ENCODE measurements around the gene CHST9.
"Not testable (repeated sequence)": the region's sequence is repeated elsewhere in the genome, so short reads cannot be mapped to it uniquely, and the experiment has no call there.

CHST9 gene

DNA sequence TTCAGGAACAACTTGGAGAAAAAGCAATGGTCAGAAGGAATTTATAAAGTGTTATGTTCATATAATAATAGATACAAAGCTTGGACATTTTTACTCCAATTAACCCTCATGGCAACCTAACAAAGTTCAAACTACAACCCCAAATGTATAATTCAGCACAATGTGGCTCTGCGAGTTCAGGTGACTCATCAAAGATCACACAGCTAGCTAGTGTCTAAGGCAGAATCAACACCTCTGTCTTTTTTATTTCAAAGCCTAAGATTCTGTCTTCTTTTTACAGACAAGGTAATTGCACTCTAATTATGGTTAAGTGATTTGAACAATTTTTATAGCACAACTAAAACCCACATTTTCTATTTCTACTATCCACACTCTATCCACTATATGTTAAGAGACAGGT is 90.5 kb downstream of the CHST9 start:
- DNase-seq (ENCODE audit: low read depth in 1 of 2, low spot score in 1 of 2) = no peak

DNA sequence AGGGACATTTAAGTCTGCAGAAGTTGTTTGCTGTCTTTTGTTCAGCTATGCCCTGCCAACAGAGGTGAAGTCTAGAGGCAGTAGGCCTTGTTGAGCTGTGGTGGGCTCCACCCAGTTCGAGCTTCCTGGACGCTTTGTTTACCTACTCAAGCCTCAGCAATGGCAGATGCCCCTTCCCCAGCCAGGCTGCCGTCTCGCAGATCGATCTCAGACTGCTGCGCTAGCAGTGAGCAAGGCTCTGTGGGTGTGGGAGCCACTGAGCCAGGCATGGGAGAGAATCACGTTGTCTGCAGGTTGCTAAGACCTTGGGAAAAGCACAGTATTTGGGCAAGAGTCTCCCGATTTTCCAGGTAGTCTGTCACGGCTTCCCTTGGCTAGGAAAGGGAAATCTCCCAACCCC is 91.8 kb downstream of the CHST9 start:
- not testable (repeated sequence) for DNase-seq (ENCODE audit: low read depth in 1 of 2, low spot score in 1 of 2)

DNA sequence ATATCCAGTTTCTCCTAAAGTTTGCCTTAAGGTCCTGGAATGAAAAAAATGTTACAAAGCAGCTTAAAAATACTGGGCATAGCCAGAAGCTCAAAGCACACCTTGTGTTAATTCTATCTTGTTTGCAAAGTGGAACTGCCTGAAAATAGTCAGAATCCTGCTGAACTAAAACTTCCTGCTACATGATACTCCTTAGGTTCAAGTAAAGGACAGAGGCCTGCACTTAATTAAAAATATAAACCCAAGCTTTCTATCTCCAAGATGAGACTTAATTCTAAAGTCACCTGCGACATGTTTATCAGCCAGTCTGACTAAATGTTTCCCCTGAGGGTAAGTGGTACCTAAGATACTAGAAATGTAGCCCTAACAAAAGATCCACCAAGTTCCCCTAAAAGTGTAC is 103.4 kb downstream of the CHST9 start:
- DNase-seq (ENCODE audit: low read depth in 1 of 2, low spot score in 1 of 2) = no peak

DNA sequence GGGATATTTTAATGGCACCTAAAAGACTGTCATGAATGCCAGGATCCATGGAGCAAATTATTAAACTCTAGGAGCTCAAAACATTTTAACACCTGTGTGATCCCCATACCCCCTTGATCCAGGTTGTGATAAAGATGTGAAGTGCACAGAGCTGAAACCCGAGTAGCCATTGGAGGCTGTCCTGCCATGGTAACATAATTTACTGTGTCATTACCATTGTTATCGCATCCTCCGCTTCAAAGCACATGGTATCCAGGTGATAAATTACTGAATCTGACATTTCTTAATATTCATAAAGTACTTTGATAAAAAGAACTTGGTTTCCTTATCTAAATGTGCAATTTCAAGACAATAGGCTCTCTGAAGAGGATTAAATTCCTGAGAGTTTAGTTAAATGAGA is 109.3 kb downstream of the CHST9 start:
- no peak for DNase-seq (ENCODE audit: low read depth in 1 of 2, low spot score in 1 of 2)

DNA sequence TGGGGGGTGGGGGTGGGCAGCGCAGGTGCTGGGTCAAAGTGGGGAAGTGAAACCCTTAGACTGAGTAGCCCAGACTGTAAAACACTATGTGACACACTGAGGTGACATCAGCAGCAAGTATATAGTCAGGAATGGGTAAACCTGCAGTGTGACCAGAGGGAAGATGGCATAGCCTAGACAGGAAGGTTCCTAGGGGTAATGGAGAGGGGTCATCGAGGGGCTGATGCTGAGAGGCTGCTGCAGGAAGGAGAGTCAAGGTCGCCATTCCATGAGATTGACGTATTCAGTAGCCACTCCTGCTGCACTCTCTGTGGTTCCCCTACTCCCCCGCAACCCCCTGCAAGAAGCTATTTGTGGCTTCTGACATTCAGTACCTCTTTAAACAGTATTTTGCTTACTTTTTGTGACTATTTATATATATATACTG is 111.7 kb downstream of the CHST9 start:
- DNase-seq (ENCODE audit: low read depth in 1 of 2, low spot score in 1 of 2) = no peak

DNA sequence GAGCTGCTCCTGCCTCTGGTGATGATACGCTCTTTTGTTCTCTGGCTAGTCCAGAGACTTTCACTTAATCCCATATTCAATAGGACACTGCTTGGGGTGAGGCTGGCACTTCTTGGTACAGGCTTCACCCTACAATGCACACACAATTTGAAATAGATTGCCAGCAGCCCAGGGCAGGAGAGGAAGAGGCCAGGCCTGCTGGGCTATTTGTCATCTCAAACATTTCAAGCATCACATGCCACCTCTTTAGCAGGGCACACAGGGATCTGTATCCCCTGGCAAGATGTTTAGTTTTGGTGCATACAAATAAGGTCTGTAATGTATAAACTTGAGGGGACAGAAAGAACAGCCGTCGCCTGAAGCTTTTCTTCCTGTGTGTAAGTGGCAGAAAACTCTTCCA is 120.4 kb downstream of the CHST9 start:
- DNase-seq (ENCODE audit: low read depth in 1 of 2, low spot score in 1 of 2) = no peak

DNA sequence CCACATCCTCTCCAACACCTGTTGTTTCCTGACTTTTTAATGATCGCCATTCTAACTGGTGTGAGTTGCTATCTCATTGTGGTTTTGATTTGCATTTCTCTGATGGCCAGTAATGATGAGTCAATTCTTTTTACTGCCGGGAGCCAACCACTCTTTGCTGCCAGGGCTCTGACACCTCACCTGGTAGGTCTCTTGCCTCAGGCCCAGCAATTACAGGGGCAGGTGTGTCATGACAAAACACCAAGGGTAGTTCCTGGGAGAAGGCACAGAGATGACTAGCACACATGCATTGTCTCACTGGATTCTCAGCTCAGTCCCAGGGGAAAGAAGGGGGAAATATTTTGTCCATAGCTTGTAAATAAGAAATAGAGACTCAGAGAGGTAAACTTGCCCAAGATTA is 122.3 kb downstream of the CHST9 start:
- no peak for DNase-seq (ENCODE audit: low read depth in 1 of 2, low spot score in 1 of 2)

DNA sequence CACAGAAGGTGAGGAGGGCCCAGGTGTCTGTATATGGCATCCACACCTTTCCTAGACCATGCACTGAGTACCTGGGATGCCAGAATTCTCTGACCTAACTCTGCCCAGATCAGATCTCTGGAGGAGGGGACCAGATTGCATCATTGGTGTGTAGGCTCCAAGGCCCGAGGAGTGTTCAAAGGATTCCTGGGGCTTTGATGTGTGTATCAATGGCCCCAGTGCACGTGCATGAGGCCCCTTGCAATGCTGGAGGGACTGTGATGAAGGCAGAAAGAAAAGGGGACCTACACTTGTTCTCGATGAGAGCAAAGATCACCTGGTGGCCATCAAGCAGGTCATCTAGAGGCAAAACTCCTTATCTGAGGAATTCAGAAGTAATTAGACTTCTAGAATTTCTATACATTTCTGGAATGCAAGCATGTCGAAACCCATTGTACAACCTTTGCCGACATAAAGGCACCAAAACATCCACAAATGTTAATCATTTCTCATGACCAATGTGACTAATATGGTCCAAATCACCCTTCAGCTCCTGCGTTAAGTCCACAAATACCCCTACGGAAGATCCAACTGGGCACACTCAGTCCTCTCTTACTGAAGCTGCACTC is 123.5 kb downstream of the CHST9 start:
- no peak for DNase-seq (ENCODE audit: low read depth in 1 of 2, low spot score in 1 of 2)

DNA sequence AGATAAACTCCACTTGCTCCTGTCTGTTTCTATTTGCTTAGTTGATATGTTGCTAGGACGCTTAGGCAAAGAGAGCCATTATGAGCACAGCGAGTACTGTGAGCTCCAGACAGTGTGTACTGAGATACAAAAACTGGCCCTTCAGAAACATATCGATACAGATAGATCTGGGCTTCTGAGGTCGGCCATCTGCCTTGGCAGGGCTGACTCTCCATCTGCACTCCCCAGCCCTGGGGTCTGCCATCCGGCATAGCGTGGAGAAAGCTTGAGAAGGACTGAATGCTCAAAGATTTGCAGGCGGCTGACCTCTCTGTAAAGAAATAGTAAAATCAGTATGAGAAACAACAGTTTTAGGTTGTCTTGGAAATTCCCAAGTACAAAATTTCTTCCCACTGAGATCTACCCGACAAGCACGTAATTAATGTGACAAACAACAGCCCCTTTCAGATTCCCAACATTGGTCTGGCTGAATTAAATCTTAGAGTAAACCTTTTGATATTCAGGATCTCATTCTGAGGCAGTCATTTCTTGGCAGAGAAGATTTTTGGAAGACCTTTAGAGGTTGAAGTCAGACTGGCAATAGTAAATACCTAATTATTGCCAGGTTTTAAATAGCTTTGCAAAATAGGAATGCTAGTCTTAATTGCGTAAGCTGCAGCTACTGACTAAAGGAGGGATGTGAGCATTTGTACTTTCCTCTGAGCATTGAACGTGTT is 127.4 kb downstream of the CHST9 start:
- DNase-seq (ENCODE audit: low read depth in 1 of 2, low spot score in 1 of 2) = no peak

DNA sequence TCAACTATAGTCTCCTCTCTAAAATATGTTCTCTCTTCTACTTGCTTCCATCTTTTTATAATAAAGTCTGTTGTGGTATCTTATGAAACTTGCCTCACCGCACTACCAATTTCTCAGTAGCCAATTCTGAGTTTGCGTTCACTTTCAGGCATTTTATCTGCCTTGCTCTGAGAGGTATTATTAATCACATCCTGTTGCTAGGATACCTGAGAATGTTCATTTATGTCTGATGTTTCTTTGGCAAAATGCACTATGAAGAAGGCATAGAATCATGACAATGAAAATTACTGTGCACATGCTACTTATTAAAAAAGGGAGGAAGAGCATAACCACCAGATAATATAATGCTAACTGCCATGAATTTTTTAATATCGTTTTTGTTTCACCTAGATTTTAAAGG is 130.2 kb downstream of the CHST9 start:
- no peak for DNase-seq (ENCODE audit: low read depth in 1 of 2, low spot score in 1 of 2)

DNA sequence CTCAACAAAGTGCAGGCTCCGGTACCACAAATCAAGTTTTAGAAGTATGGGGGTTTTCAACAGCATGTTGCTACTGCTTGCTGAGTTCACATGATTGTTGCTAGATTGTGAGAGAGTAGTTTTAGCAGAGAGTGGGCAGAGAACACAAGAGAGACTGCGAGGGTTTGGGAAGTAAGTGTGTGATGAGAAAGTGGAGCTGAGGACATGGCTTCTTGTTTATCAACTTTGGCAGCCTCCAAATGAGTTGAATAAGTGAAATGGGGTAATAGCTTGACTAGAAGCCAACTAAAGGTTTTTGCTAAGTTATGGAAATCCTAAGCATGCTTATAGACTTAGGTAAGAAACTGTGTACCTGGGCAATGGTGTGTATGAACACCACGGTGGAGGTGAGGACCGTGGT is 135.1 kb downstream of the CHST9 start:
- no peak for DNase-seq (ENCODE audit: low read depth in 1 of 2, low spot score in 1 of 2)

DNA sequence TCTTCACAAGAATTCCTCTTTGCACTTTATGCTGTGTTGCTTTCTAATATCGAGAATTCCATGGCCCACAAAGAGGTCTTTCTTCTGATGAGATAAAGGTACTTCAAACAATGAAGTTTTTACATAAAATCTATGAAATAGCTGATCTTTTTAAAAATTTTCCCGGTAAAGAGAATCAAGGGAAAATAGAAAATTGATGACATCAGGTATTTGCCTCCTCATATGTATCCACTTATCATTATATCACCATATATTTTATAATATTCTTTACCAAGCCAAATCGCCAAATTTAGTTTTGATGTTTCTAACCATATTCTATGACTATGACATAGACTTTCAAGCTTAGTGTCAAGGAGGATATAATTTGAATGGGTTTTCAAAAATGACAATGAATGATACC is 139.8 kb downstream of the CHST9 start:
- no peak for DNase-seq (ENCODE audit: low read depth in 1 of 2, low spot score in 1 of 2)

DNA sequence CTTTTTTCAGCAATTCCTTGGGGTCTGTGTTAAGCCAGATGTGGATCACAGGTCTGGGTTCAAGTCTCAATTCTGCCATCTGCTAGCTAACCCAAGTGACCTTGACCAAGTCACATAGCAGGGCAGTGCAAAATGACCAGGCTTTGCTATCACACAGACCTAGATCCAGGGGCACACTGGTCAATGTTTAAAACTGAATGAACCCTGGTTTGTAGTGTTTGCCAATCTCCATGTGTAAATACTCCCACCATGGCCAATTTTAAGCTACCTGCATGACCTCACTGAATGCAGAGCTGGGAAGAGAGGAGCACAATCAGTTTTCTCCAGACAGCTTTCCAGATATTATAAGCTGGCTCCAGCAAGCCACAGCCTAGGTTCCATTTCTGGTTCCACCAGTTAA is 142.9 kb downstream of the CHST9 start:
- DNase-seq (ENCODE audit: low read depth in 1 of 2, low spot score in 1 of 2) = no peak

DNA sequence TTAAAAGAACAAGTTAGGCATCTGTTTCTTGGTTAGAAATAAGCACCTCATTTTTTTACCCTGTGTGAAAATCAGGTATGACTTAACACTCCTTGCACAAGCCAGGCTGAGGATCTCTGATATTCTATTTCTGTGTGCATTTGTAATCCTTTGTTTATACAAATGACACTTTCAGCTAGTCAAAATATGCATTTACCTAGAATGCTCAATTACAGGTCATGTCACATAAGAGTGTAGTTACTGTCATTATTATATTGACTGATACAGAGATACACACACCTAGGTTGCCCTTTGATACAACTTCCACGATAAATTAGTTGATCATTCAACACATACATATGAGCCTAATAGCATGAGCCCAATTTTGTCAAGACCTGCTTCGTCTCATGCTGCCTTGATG is 144.3 kb downstream of the CHST9 start:
- no peak for DNase-seq (ENCODE audit: low read depth in 1 of 2, low spot score in 1 of 2)

DNA sequence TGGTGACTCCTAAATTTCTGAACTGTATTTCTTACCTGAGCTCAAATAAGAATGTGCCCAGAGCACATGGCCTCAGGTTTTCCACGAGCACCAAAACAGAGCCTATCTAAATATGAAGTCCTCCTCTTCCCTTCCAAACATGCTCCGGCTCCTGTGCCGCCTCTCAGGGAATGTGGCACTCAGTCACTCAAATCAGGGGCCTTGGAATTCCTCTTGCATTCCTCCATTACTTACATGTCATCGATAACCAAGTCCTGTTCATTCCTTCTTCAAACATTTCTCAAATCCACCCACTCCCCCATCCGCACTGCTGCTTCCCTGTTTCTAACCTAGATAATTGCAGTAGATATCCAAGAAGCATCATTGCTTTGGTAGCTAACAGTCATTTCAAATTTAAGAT is 151.4 kb downstream of the CHST9 start:
- DNase-seq (ENCODE audit: low read depth in 1 of 2, low spot score in 1 of 2) = no peak

DNA sequence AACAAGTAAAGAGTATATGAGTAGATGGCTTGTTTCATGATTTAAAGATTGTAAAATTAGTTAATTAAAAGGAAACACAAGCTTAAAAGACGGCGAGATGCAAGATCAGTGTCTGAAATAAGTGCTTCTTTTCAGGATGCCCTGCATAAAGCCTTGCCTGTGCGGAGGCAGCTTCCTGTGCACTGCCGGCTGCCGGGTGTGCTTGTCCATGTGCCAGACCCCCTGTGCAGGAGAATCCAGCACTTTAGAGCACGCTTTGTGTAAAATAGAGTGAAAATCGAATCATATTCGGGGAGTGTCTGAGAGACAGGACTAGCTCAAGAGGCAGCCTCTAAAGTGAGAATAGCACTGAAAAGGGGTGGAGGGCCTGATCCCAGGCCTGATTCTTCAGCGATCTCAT is 154.7 kb downstream of the CHST9 start:
- no peak for DNase-seq (ENCODE audit: low read depth in 1 of 2, low spot score in 1 of 2)

DNA sequence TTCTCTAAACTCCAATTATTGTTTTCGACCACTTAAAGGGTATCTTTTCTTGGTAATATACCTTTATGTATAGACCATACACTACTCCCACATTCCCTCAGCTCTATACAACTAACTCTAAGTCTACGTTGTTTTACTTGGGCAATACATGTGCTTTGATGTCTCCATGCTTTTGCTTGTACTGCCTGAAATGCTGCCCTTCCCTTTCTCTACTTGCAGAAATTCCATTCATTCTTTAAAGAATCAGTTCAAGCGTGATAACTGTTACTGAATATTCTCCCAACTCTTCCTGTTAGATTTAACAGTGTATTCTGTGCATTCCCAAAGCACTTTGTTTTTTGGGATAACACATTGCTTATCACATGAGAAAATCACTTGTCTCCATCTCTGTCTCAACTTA is 162.6 kb downstream of the CHST9 start:
- no peak for DNase-seq (ENCODE audit: low read depth in 1 of 2, low spot score in 1 of 2)

DNA sequence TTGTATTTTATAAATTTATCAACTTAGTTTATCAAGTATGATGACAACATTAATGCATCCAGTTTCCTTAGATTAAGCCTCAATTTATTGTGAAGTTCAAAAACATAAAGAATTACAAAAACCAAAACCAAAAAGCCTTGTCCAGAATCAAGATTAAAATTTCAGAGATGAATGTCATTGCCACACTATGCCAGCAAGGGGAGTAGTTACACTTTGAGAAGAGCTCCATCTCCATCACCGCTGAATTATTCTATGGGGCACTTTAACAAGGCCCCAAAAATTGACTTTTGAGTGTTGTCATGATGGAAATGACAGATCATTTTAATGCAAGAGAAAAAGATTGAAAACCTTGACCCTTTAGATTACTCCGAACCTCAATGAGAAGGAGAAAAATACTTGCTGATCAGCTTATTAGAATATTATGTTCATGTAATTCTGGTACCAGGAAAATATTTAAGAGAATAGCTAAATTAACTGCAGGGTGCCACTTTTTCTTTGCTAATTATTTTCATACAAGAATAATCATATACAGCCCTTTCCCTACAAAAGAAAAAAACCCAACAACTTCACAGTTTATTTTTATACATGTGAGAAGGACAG is 167.1 kb downstream of the CHST9 start:
- DNase-seq (ENCODE audit: low read depth in 1 of 2, low spot score in 1 of 2) = no peak

DNA sequence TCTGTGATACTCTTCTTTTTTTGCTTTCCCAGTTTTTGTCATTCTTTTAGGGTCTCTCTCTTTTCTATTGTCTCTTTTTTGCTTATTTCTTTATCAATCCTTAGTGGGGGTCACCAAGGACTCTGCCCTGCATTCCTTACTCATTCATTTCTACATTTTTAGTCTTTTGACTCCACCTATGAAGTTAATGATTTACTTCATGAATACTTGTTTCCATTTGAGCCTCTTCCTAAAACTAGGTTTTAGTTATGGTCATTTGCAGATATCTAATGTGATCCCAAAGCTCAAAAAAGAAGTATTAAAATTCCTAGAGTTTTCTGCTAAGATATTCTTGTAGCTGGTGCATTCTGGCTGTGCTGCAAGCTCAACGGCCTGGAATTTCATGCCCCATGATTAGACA is 170.3 kb downstream of the CHST9 start:
- DNase-seq (ENCODE audit: low read depth in 1 of 2, low spot score in 1 of 2) = no peak

DNA sequence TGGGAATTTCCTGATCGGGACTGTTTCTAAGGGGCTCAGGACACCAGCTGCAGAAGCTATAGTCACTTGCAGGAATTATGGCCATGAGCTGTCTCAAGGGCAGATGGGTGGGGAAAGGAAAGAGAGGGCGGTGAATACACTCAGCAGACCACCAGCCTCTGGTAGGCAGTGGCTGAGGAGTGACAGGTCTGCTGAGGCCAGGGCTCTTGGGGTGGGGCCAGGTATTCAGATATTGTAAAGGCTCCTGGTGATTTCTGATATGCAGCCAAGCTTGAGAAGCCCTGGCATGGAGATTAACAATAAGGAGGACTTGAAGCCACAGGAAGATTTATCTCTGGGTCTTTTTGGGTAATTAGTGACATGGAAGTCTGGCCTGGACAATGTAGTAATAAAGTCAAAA is 174.3 kb downstream of the CHST9 start:
- DNase-seq (ENCODE audit: low read depth in 1 of 2, low spot score in 1 of 2) = no peak

DNA sequence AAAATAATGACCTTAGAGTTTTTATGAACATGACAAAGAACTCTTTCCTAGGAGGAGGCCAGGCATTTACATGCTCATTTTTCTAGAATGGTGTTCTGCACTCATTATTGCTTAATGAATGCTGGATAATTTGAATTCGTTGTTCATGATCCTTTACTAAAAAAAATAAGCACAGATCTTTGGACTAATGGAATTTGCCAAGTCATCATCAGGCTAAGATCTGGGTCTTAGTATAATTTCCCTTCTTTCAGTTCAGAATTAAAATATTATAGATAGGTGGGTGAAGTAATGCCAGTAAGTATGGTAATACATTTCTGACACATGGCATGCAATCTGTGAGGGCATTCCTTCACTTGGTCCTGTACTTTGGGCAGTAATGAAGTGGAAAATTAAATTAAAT is 175.8 kb downstream of the CHST9 start:
- DNase-seq (ENCODE audit: low read depth in 1 of 2, low spot score in 1 of 2) = no peak

DNA sequence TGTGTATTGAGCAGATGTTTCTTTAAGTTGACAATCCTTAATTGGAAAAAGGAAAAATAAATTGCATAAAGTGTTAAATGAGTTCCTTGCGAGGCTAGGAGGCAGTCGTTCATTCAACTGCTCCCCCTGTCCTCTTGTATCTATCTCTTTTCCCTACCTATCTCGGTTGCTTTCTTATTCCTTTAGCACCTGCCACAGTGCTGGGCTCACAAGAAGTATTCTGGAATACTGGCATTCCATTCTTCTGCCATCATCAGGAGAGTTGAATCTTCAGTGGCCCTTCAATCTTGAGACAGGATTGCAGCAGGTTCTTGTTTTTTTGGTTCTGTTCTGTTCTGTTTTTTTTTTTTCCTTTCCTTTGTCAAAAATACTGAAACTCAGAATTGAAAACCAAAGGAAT is 176.5 kb downstream of the CHST9 start:
- DNase-seq (ENCODE audit: low read depth in 1 of 2, low spot score in 1 of 2) = no peak

DNA sequence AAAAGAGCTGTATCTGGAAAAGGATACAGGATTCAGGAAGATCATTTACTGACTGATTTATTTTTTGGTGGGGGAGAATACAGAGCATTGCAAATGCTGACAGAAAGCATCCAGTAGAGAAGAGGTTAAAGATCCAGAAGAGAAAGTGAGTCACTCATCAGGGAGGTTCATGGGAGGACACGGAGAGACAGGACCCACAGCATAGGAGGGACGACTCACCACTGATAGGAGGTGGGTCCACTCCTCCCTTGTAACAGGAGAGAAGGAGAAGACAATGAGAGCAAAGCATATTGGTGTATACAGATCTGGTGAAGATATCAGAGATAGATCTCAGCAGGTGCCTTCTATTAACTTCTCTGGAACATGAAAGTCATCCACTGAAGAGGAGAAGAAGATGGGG is 177.2 kb downstream of the CHST9 start:
- no peak for DNase-seq (ENCODE audit: low read depth in 1 of 2, low spot score in 1 of 2)

Measured in activated CD4-positive, alpha-beta T cell treated with anti-CD3 and anti-CD28 coated beads, Interleukin-2, amount 50 U/mL, for 24 hours (primary cell).